HepG2 (cell line): ENCODE results near the gene PDE5A. TPM values are rescaled to one million over a fixed set of nuclear protein-coding genes. Genes with fewer than 3 reads are reported as not detected.

ENCODE experiments used
- ATAC-seq: fragments of 200-7000 bp; cut with Tn5 transposase; 3 replicates; pipeline ENCODE4 v1.9.1; 2020; ENCODE audit warnings: mild to moderate bottlenecking, moderate library complexity
- BruUV-seq: library from RNA; stranded (reverse); fragments of 400-500 nt; replicated peaks from 2 replicates; lab custom pipeline; 2021; lab: Mats Ljungman, UMichigan
- CTCF ChIA-PET: fragments of 300-600 bp; formaldehyde crosslinking; extraction: SDS; loops from one replicate; lab custom pipeline; 2021; ENCODE audit warnings: low total read pairs, inconsistent platforms, low intra/inter-chr PET ratio; lab: Yijun Ruan, JAX
- POLR2A ChIA-PET: fragments of 350-600 bp; sonication (Branson Sonifier 250); formaldehyde crosslinking; loops from one replicate; lab custom pipeline; 2020; ENCODE audit warnings: antibody characterized with exemption, inconsistent platforms; lab: Yijun Ruan, JAX
- DNase-seq: peaks from one replicate; pipeline ENCODE4 v3.0.0-alpha.2; 2015; ENCODE audit warnings: low spot score
- FAIRE-seq: peaks from 3 replicates; lab custom pipeline; 2011; peaks lifted over from hg19 to GRCh38; lab: Jason Lieb, UNC
- H2AFZ ChIP-seq: one replicate; pipeline ENCODE4 v1.6.1; 2011; ENCODE audit warnings: low read length, inconsistent platforms
- H3K27ac ChIP-seq: fragments of 300-600 bp; 3 replicates; pipeline ENCODE4 v1.8.0; 2011; ENCODE audit warnings: mixed run types, mild to moderate bottlenecking, mixed read lengths, low read length, inconsistent platforms; ENCODE audit not compliant: insufficient read depth; ENCODE audit errors: extremely low read length
- H3K27me3 ChIP-seq, 2 experiments: fragments of 200-600 bp in 1 of 2; 2 replicates in 1 of 2; 3 replicates in 1 of 2; pipeline versions ENCODE4 v1.6.0 to v1.8.0; 2011; ENCODE audit warnings: low read length in 2 of 2, mild to moderate bottlenecking in 2 of 2, moderate library complexity in 2 of 2, inconsistent platforms in 1 of 2; ENCODE audit not compliant: insufficient read depth in 2 of 2, control insufficient read depth in 1 of 2
- H3K36me3 ChIP-seq, 2 experiments: fragments of 200-600 bp in 1 of 2; replicated peaks in 1 of 2; 2 replicates in 1 of 2; 3 replicates in 1 of 2; pipeline versions ENCODE4 v1.5.1 to v1.8.0; 2011; ENCODE audit warnings: low read length in 2 of 2, inconsistent platforms in 1 of 2; ENCODE audit not compliant: insufficient read depth in 2 of 2, control insufficient read depth in 1 of 2
- H3K4me1 ChIP-seq: 2 replicates; pipeline ENCODE4 v1.5.1; 2012; ENCODE audit warnings: low read length, inconsistent platforms; ENCODE audit not compliant: insufficient read depth
- H3K4me2 ChIP-seq: 2 replicates; pipeline ENCODE4 v1.6.0; 2011; ENCODE audit warnings: low read depth, low read length, inconsistent platforms
- H3K4me3 ChIP-seq, 3 experiments: fragments of 200-600 bp in 1 of 3; sonication (generic), shearing (Covaris generic) in 1 of 3; replicated peaks in 1 of 3; 2 replicates each; pipeline ENCODE4 v1.5.1; 2011 to 2016; ENCODE audit warnings: low read length in 3 of 3, inconsistent platforms in 2 of 3, low read depth in 2 of 3, mild to moderate bottlenecking in 2 of 3, control low read depth in 1 of 3, mixed read lengths in 1 of 3; ENCODE audit not compliant: insufficient read depth in 1 of 3
- H3K79me2 ChIP-seq: one replicate; pipeline ENCODE4 v1.6.1; 2011; ENCODE audit warnings: low read length, inconsistent platforms; ENCODE audit not compliant: insufficient read depth
- H3K9ac ChIP-seq: 2 replicates; pipeline ENCODE4 v1.6.0; 2011; ENCODE audit warnings: mild to moderate bottlenecking, low read depth, low read length, inconsistent platforms; ENCODE audit not compliant: insufficient read depth
- H3K9me3 ChIP-seq: 2 replicates; pipeline ENCODE4 v1.5.1; 2012; ENCODE audit warnings: mild to moderate bottlenecking, low read length
- H4K20me1 ChIP-seq: 2 replicates; pipeline ENCODE4 v1.6.0; 2011; ENCODE audit warnings: inconsistent platforms, mild to moderate bottlenecking, low read length, moderate library complexity; ENCODE audit not compliant: insufficient read depth
- CHD4 ChIP-seq: fragments of 200-600 bp; sonication (generic); IDR thresholded peaks from 2 replicates; pipeline ENCODE4 v1.7.0; 2017; ENCODE audit warnings: mild to moderate bottlenecking, low read length, borderline replicate concordance
- CREB3 ChIP-seq: sonication (generic); formaldehyde crosslinking; IDR thresholded peaks from 2 replicates; pipeline ENCODE4 v1.5.0; 2020; ENCODE audit warnings: missing genetic modification reagents
- DMTF1 ChIP-seq: sonication (generic); formaldehyde crosslinking; IDR thresholded peaks from 2 replicates; pipeline ENCODE4 v1.4.0; 2020; ENCODE audit warnings: mild to moderate bottlenecking, missing genetic modification reagents
- DNMT1 ChIP-seq: sonication (generic); formaldehyde crosslinking; IDR thresholded peaks from 2 replicates; pipeline ENCODE4 v1.5.1; 2020; ENCODE audit warnings: mild to moderate bottlenecking, missing genetic modification reagents
- HMG20B ChIP-seq: conservative IDR thresholded peaks from 2 replicates; pipeline ENCODE4 v1.6.1; 2016; ENCODE audit warnings: missing genetic modification reagents, missing compliant biosample characterization
- NAIF1 ChIP-seq: sonication (generic); formaldehyde crosslinking; IDR thresholded peaks from 2 replicates; pipeline ENCODE4 v1.5.0; 2020; ENCODE audit warnings: mild to moderate bottlenecking, missing genetic modification reagents, borderline replicate concordance
- NFE2L2 ChIP-seq: fragments of 150-350 bp; IDR thresholded peaks from 2 replicates; pipeline ENCODE4 v1.6.1; 2014; ENCODE audit warnings: low read length
- POLR2A ChIP-seq, 2 experiments: IDR thresholded peaks; 2 replicates each; pipeline ENCODE4 v1.6.1; 2011; ENCODE audit warnings: low read depth in 2 of 2, low read length in 2 of 2, mild to moderate bottlenecking in 1 of 2, moderate library complexity in 1 of 2; ENCODE audit not compliant: insufficient read depth in 1 of 2
- SMAD9 ChIP-seq: sonication (generic); formaldehyde crosslinking; IDR thresholded peaks from 2 replicates; pipeline ENCODE4 v1.5.1; 2020; ENCODE audit warnings: mild to moderate bottlenecking, missing genetic modification reagents
- SPEN ChIP-seq: sonication (generic); formaldehyde crosslinking; IDR thresholded peaks from 2 replicates; pipeline ENCODE4 v1.5.1; 2020; ENCODE audit warnings: low read depth, mild to moderate bottlenecking, missing genetic modification reagents
- ZC3H4 ChIP-seq: sonication (generic); formaldehyde crosslinking; IDR thresholded peaks from 2 replicates; pipeline ENCODE4 v1.4.0; 2020; ENCODE audit warnings: missing genetic modification reagents, borderline replicate concordance
- ZNF180 ChIP-seq: sonication (generic); formaldehyde crosslinking; IDR thresholded peaks from 2 replicates; pipeline ENCODE4 v1.4.0; 2020; ENCODE audit warnings: low read depth, missing genetic modification reagents, borderline replicate concordance
- ZNF207 ChIP-seq: fragments of 450-650 bp; IDR thresholded peaks from 2 replicates; pipeline ENCODE4 v1.6.1; 2016; ENCODE audit warnings: antibody characterized with exemption, borderline replicate concordance
- ZNF547 ChIP-seq: sonication (generic); formaldehyde crosslinking; IDR thresholded peaks from 2 replicates; pipeline ENCODE4 v1.5.1; 2020; ENCODE audit warnings: mild to moderate bottlenecking, missing genetic modification reagents
- ZNF644 ChIP-seq: IDR thresholded peaks from 2 replicates; pipeline ENCODE4 v1.6.1; 2016; ENCODE audit warnings: low read depth
- in situ Hi-C: cut with HindIII; loops from 2 replicates; pipeline ENCODE4 v1.10.0; 2017; ENCODE audit warnings: low pct_unique_long_range_greater_than_20kb; ENCODE audit not compliant: extremely low pct_ligation_motif_present
- intact Hi-C: fragments of 100-400 bp; cut with micrococcal nuclease; formaldehyde crosslinking; loops from one replicate; pipeline ENCODE4 v1.10.0; 2022; ENCODE audit not compliant: unreplicated experiment
- polyA plus RNA-seq, 8 experiments: library from polyadenylated mRNA; depleted of rRNA in 3 of 8; stranded (reverse) in 7 of 8; unstranded in 1 of 8; fragments of >200 nt; fragmentation: Illumina TruSeq in 4 of 8; extraction: Trizol in 4 of 8; gene quantifications; 2 replicates each; pipeline versions ENCODE4 v1.2.1 to v1.2.3, GENCODE V29; 2011 to 2016; ENCODE audit warnings: low read depth in 4 of 8, missing spikeins in 1 of 8, mixed read lengths in 1 of 8; ENCODE audit not compliant: insufficient read depth in 1 of 8
- total RNA-seq, 5 experiments: library from RNA; depleted of rRNA; stranded (reverse); fragments of >200 nt; fragmentation: Illumina TruSeq; extraction: Trizol; gene quantifications; 2 replicates each; pipeline ENCODE4 v1.2.3, GENCODE V29; 2016; ENCODE audit warnings: low read depth in 1 of 5
- TF ChIP-seq, protein P1 (sequence below): sonication (generic); formaldehyde crosslinking; IDR thresholded peaks from 2 replicates; pipeline ENCODE4 v1.4.0; 2020; ENCODE audit warnings: mild to moderate bottlenecking, missing genetic modification reagents, borderline replicate concordance
- TF ChIP-seq, protein P2 (sequence below): sonication (generic); formaldehyde crosslinking; IDR thresholded peaks from 2 replicates; pipeline ENCODE4 v1.4.0; 2020; ENCODE audit warnings: mild to moderate bottlenecking, low read depth, missing genetic modification reagents

The PDE5A gene
- total and polyA plus RNA-seq, 2 of the 13 experiments (the other 11 are each of a cell fraction or from before 2014, with no cell fraction given): 0.22 to 0.44 TPM

- Histone ChIP-seq H4K20me1 (no peaks in the 10 kb centered on the region), H3K9me3 (no peaks in the 10 kb centered on the region), H3K4me1 (peaks cover 40% of the 10 kb centered on the region), H2AFZ (no peak overlapping the region), H3K9ac (no peak overlapping the region), H3K27ac (no peak overlapping the region), H3K79me2 (no peaks in the 10 kb centered on the region), H3K4me2 (no peak overlapping the region), H3K27me3 (no peaks in the 10 kb centered on the region), H3K4me3 (no peak overlapping the region), H3K36me3 (peaks cover 1 to 3% of the 10 kb centered on the region in 2 experiments; a peak in 1 of 5 replicates)
- DNase-seq (no peak), ATAC-seq (no peak), FAIRE-seq (no peak)
- intact Hi-C loops (no loop called here), in situ Hi-C loops (no loop called here)
- ChIA-PET CTCF (no interaction called here), POLR2A (no interaction called here)
- BruUV-seq: no TSS peak
- TF ChIP-seq DMTF1 (CRISPR knock-in tag) (no peak), ZC3H4 (CRISPR knock-in tag) (no peak), CREB3 (no peak), SPEN (CRISPR knock-in tag) (no peak), SMAD9 (no peak), HMG20B (CRISPR knock-in tag) (no peak), ZNF180 (CRISPR knock-in tag) (no peak), DNMT1 (no peak), ZNF547 (CRISPR knock-in tag) (no peak), NFE2L2 (no peak), ZNF207 (no peak), ZNF644 (CRISPR knock-in tag) (no peak), NAIF1 (CRISPR knock-in tag) (no peak), POLR2A (IDR thresholded peaks at IDR 0.05; ENCODE audit: insufficient read depth in 1 of 2, low read depth in 2 of 2, low read length in 2 of 2) (no peak), CHD4 (no peak)
- TF ChIP-seq, protein P1, sequence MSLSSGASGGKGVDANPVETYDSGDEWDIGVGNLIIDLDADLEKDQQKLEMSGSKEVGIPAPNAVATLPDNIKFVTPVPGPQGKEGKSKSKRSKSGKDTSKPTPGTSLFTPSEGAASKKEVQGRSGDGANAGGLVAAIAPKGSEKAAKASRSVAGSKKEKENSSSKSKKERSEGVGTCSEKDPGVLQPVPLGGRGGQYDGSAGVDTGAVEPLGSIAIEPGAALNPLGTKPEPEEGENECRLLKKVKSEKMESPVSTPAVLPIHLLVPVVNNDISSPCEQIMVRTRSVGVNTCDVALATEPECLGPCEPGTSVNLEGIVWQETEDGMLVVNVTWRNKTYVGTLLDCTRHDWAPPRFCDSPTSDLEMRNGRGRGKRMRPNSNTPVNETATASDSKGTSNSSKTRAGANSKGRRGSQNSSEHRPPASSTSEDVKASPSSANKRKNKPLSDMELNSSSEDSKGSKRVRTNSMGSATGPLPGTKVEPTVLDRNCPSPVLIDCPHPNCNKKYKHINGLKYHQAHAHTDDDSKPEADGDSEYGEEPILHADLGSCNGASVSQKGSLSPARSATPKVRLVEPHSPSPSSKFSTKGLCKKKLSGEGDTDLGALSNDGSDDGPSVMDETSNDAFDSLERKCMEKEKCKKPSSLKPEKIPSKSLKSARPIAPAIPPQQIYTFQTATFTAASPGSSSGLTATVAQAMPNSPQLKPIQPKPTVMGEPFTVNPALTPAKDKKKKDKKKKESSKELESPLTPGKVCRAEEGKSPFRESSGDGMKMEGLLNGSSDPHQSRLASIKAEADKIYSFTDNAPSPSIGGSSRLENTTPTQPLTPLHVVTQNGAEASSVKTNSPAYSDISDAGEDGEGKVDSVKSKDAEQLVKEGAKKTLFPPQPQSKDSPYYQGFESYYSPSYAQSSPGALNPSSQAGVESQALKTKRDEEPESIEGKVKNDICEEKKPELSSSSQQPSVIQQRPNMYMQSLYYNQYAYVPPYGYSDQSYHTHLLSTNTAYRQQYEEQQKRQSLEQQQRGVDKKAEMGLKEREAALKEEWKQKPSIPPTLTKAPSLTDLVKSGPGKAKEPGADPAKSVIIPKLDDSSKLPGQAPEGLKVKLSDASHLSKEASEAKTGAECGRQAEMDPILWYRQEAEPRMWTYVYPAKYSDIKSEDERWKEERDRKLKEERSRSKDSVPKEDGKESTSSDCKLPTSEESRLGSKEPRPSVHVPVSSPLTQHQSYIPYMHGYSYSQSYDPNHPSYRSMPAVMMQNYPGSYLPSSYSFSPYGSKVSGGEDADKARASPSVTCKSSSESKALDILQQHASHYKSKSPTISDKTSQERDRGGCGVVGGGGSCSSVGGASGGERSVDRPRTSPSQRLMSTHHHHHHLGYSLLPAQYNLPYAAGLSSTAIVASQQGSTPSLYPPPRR: no peak
- TF ChIP-seq, protein P2, sequence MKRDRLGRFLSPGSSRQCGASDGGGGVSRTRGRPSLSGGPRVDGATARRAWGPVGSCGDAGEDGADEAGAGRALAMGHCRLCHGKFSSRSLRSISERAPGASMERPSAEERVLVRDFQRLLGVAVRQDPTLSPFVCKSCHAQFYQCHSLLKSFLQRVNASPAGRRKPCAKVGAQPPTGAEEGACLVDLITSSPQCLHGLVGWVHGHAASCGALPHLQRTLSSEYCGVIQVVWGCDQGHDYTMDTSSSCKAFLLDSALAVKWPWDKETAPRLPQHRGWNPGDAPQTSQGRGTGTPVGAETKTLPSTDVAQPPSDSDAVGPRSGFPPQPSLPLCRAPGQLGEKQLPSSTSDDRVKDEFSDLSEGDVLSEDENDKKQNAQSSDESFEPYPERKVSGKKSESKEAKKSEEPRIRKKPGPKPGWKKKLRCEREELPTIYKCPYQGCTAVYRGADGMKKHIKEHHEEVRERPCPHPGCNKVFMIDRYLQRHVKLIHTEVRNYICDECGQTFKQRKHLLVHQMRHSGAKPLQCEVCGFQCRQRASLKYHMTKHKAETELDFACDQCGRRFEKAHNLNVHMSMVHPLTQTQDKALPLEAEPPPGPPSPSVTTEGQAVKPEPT: no peak
These were observed 105.2 kb downstream of the PDE5A start for GRCh38 chr4:119523399-119523798.
